ENCODE measurements around the gene LRMDA. TPM values are rescaled to one million over a fixed set of nuclear protein-coding genes. Genes with fewer than 3 reads are reported as not detected.

Gene LRMDA
- total RNA-seq, 6 donors from 2014 or later: 12.8 to 185 (median 18.1) TPM

DNA sequence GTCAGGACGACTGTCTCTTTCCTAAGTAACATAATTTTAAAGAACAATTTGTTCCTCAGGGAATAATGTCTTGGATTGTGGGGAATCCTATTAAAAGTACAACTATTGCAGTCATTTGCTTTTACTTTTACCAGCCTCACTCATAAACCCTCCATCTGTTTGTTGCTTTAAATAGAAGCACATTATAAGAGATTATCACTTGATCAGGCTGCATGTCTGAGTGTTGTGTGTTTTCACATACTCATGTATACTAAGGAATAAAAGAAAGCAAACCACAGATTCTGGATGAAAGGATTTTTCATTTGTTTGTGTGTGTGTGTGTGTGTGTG, 1128.4 kb downstream of the LRMDA start:
- H3K27ac ChIP-seq: peak overlapping the region in 3 of 4 donors; percentile 34 to 50 (median 38)
- H3K4me1 ChIP-seq: peaks cover 0 to 12% (median 4%) of the 10 kb centered on the region in 4 donors
- no peaks in the 10 kb centered on the region for H3K9me3 ChIP-seq
- ATAC-seq (ENCODE audit: low FRiP score in 2 of 2): no peak
- TF ChIP-seq POLR2A (IDR thresholded peaks at IDR 0.05) (no peak), EP300 (IDR thresholded peaks at IDR 0.05) (no peak), POLR2AphosphoS5 (IDR thresholded peaks at IDR 0.05) (no peak)
- TF ChIP-seq, protein P1, sequence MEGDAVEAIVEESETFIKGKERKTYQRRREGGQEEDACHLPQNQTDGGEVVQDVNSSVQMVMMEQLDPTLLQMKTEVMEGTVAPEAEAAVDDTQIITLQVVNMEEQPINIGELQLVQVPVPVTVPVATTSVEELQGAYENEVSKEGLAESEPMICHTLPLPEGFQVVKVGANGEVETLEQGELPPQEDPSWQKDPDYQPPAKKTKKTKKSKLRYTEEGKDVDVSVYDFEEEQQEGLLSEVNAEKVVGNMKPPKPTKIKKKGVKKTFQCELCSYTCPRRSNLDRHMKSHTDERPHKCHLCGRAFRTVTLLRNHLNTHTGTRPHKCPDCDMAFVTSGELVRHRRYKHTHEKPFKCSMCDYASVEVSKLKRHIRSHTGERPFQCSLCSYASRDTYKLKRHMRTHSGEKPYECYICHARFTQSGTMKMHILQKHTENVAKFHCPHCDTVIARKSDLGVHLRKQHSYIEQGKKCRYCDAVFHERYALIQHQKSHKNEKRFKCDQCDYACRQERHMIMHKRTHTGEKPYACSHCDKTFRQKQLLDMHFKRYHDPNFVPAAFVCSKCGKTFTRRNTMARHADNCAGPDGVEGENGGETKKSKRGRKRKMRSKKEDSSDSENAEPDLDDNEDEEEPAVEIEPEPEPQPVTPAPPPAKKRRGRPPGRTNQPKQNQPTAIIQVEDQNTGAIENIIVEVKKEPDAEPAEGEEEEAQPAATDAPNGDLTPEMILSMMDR (IDR thresholded peaks at IDR 0.05): no peak
- 61 to 67% methylated on average over 1 of the region's 1 CpG for WGBS, 2 donors
- no peaks in the 10 kb centered on the region for H3K27me3 ChIP-seq
- no peaks in the 10 kb centered on the region for H3K36me3 ChIP-seq
- DNase-seq: no peak
- no peak overlapping the region for H3K4me3 ChIP-seq

DNA sequence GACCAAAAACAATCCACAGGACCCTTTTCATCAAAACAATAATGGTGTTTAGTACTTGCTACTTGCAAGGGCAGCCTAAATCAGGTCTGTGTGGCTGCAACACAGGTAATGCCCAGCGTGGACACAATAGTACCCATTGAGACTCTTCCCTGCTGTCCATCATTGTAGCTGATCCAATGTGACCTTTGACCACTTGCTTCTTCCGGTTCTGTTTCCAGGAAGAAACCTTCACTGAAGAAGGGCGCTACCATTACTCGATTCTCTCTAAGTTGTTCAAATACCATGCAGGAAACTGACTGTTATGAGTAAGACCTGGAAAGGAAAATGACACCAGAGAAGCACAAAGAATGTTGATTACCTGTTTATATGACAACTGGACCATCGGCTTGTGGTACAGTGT, 1128.9 kb downstream of the LRMDA start:
- Histone ChIP-seq H3K27me3 (no peaks in the 10 kb centered on the region), H3K27ac (peak overlapping the region in 3 of 4 donors; percentile 34 to 50 (median 38))
- TF ChIP-seq POLR2AphosphoS5 (IDR thresholded peaks at IDR 0.05) (no peak), POLR2A (IDR thresholded peaks at IDR 0.05) (no peak), EP300 (IDR thresholded peaks at IDR 0.05) (no peak)
- TF ChIP-seq, protein P1 (IDR thresholded peaks at IDR 0.05): no peak

DNA sequence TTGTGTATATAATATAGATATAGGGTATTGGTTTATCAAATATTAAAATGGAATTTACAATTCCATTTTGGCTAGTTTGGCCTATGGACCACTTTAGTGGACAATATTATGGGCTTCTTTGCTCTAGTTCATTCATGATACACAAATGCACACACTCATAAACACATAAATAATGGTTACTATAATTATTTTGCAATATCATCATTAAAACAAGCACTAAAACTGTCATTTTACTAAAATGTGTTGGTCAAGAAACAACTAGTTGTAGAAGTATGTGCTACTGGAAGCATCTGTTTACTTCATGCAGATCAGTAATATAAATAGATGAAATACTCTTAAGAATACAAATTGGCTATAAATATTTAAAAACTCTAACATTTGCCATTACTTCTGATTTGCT, 1131.9 kb downstream of the LRMDA start:
- no peaks in the 10 kb centered on the region for H3K36me3 ChIP-seq
- TF ChIP-seq EP300 (IDR thresholded peaks at IDR 0.05): no peak
- TF ChIP-seq POLR2AphosphoS5 (IDR thresholded peaks at IDR 0.05): no peak
- TF ChIP-seq, protein P1 (IDR thresholded peaks at IDR 0.05): no peak
- no peak for TF ChIP-seq POLR2A (IDR thresholded peaks at IDR 0.05)
- H3K27me3 ChIP-seq: no peaks in the 10 kb centered on the region
- H3K4me1 ChIP-seq: peaks cover 0 to 7% (median 4%) of the 10 kb centered on the region in 4 donors
- ATAC-seq (ENCODE audit: low FRiP score in 2 of 2) (no peak), DNase-seq (no peak)
- H3K27ac ChIP-seq: no peak overlapping the region
- H3K9me3 ChIP-seq: no peaks in the 10 kb centered on the region
- H3K4me3 ChIP-seq: no peak overlapping the region

More for the DNA sequence above, 1128.9 kb downstream of the LRMDA start:
- Histone ChIP-seq H3K36me3 (no peaks in the 10 kb centered on the region), H3K9me3 (no peaks in the 10 kb centered on the region), H3K4me3 (no peak overlapping the region), H3K4me1 (peaks cover 0 to 12% (median 4%) of the 10 kb centered on the region in 4 donors)
- DNase-seq (no peak), ATAC-seq (ENCODE audit: low FRiP score in 2 of 2) (no peak)
- 72 to 83% methylated on average over 5 of the region's 5 CpGs for WGBS, 2 donors

DNA sequence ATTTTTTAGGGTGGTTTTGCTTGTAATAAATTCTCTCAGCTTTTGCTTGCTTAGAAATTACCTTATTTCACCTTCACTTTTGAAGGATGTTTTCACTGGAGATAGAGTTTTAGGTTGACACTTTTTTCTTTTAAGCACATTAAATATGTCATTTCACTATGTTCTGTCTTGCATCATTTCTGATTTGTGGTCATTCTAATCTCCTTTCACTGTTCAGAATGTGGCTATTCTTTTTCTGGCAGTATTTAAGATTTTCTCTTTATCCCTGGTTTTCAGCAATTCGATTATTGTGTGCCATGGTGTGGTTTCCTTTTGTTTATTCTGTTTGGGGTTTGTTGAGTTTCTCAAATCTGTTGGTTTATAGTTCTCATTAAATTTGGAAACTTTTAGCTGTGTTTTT, 1140.6 kb downstream of the LRMDA start:
- WGBS, 2 donors: 78 to 82% methylated on average over 1 of the region's 1 CpG
- H3K4me1 ChIP-seq: peaks cover 0 to 7% (median 0%) of the 10 kb centered on the region in 4 donors
- ATAC-seq (ENCODE audit: low FRiP score in 2 of 2): no peak

More for the DNA sequence above, 1140.6 kb downstream of the LRMDA start:
- DNase-seq: no peak
- no peaks in the 10 kb centered on the region for H3K36me3 ChIP-seq
- no peaks in the 10 kb centered on the region for H3K27me3 ChIP-seq
- TF ChIP-seq, protein P1 (IDR thresholded peaks at IDR 0.05): no peak
- no peak for TF ChIP-seq POLR2A (IDR thresholded peaks at IDR 0.05)
- no peak for TF ChIP-seq EP300 (IDR thresholded peaks at IDR 0.05)
- no peak for TF ChIP-seq POLR2AphosphoS5 (IDR thresholded peaks at IDR 0.05)
- H3K9me3 ChIP-seq: no peaks in the 10 kb centered on the region
- no peak overlapping the region for H3K4me3 ChIP-seq
- H3K27ac ChIP-seq: no peak overlapping the region
